ENCODE measurements around the gene RAB9A. TPM values are rescaled to one million over a fixed set of nuclear protein-coding genes. Genes with fewer than 3 reads are reported as not detected.
"Not testable (repeated sequence)": the region's sequence is repeated elsewhere in the genome, so short reads cannot be mapped to it uniquely, and the experiment has no call there.

The RAB9A gene
- total RNA-seq, 1 donor from 2014 or later, result 26.4 TPM

GRCh38 chrX:13716905-13717304, 28.0 kb downstream of the RAB9A start:
- no peak for DNase-seq (ENCODE audit: extremely low spot score, unreplicated experiment)
- H3K9me3 Mint-ChIP-seq, result no peaks in the 10 kb centered on the region
- no peaks in the 10 kb centered on the region for H3K4me1 Mint-ChIP-seq (ENCODE audit: unreplicated experiment)
- H3K36me3 Mint-ChIP-seq, result peaks cover 13% of the 10 kb centered on the region
- H3K4me3 Mint-ChIP-seq, result no peak overlapping the region
- peak overlapping the region; percentile 72 for H3K27ac Mint-ChIP-seq
- no peaks in the 10 kb centered on the region for H3K27me3 Mint-ChIP-seq
- no peak for TF ChIP-seq CTCF (conservative IDR thresholded peaks at IDR 0.05)

- Mint-ChIP-seq H3K9me3 (no peaks in the 10 kb centered on the region), H3K27me3 (no peaks in the 10 kb centered on the region), H3K4me1 (ENCODE audit: unreplicated experiment) (no peaks in the 10 kb centered on the region), H3K4me3 (no peak overlapping the region), H3K27ac (peak overlapping the region; percentile 68), H3K36me3 (peaks cover 14% of the 10 kb centered on the region)
- no peak for TF ChIP-seq CTCF (conservative IDR thresholded peaks at IDR 0.05)
- DNase-seq (ENCODE audit: extremely low spot score, unreplicated experiment), result no peak
Observed at GRCh38 chrX:13717700-13718472, 29.0 kb downstream of the RAB9A start.

GRCh38 chrX:13719192-13719856, 30.4 kb downstream of the RAB9A start:
- H3K36me3 Mint-ChIP-seq, result peaks cover 21% of the 10 kb centered on the region
- no peak overlapping the region for H3K4me3 Mint-ChIP-seq
- peaks cover 9% of the 10 kb centered on the region for H3K9me3 Mint-ChIP-seq
- DNase-seq (ENCODE audit: extremely low spot score, unreplicated experiment), result no peak
- no peak for TF ChIP-seq CTCF (conservative IDR thresholded peaks at IDR 0.05)
- H3K27ac Mint-ChIP-seq, result no peak overlapping the region
- no peaks in the 10 kb centered on the region for H3K27me3 Mint-ChIP-seq
- no peaks in the 10 kb centered on the region for H3K4me1 Mint-ChIP-seq (ENCODE audit: unreplicated experiment)

- no peak overlapping the region for H3K4me3 Mint-ChIP-seq
- H3K9me3 Mint-ChIP-seq, result peaks cover 13% of the 10 kb centered on the region
- H3K27me3 Mint-ChIP-seq, result no peaks in the 10 kb centered on the region
- DNase-seq (ENCODE audit: extremely low spot score, unreplicated experiment), result no peak
- H3K27ac Mint-ChIP-seq, result peak overlapping the region; percentile 78
- no peaks in the 10 kb centered on the region for H3K4me1 Mint-ChIP-seq (ENCODE audit: unreplicated experiment)
- peaks cover 23% of the 10 kb centered on the region for H3K36me3 Mint-ChIP-seq
- TF ChIP-seq CTCF (conservative IDR thresholded peaks at IDR 0.05), result no peak
Observed at GRCh38 chrX:13721371-13721770, 32.4 kb downstream of the RAB9A start.

GRCh38 chrX:13721819-13722519, 33.0 kb downstream of the RAB9A start:
- Mint-ChIP-seq H3K4me3 (no peak overlapping the region), H3K27ac (peak overlapping the region; percentile 78), H3K27me3 (no peaks in the 10 kb centered on the region), H3K9me3 (peaks cover 13% of the 10 kb centered on the region), H3K36me3 (peaks cover 23% of the 10 kb centered on the region), H3K4me1 (ENCODE audit: unreplicated experiment) (no peaks in the 10 kb centered on the region)
- DNase-seq (ENCODE audit: extremely low spot score, unreplicated experiment), result no peak
- TF ChIP-seq CTCF (conservative IDR thresholded peaks at IDR 0.05), result no peak

GRCh38 chrX:13724878-13725277, 36.0 kb downstream of the RAB9A start:
- peaks cover 13% of the 10 kb centered on the region for H3K9me3 Mint-ChIP-seq
- H3K27me3 Mint-ChIP-seq; DNase-seq (ENCODE audit: extremely low spot score, unreplicated experiment); H3K27ac Mint-ChIP-seq; H3K4me3 Mint-ChIP-seq; H3K4me1 Mint-ChIP-seq (ENCODE audit: unreplicated experiment): not testable (repeated sequence)
- peaks cover 39% of the 10 kb centered on the region for H3K36me3 Mint-ChIP-seq

- Mint-ChIP-seq H3K9me3 (peaks cover 13% of the 10 kb centered on the region), H3K36me3 (peaks cover 36% of the 10 kb centered on the region)
- H3K4me1 Mint-ChIP-seq (ENCODE audit: unreplicated experiment), result not testable (repeated sequence)
Observed at GRCh38 chrX:13726583-13726982, 37.7 kb downstream of the RAB9A start.

GRCh38 chrX:13730523-13730922, 41.6 kb downstream of the RAB9A start:
- not testable (repeated sequence) for H3K9me3 Mint-ChIP-seq; H3K4me1 Mint-ChIP-seq (ENCODE audit: unreplicated experiment)
- H3K36me3 Mint-ChIP-seq, result peaks cover 32% of the 10 kb centered on the region

More at GRCh38 chrX:13726583-13726982, 37.7 kb downstream of the RAB9A start:
- not testable (repeated sequence) for H3K4me3 Mint-ChIP-seq; H3K27ac Mint-ChIP-seq; H3K27me3 Mint-ChIP-seq; DNase-seq (ENCODE audit: extremely low spot score, unreplicated experiment)

More at GRCh38 chrX:13730523-13730922, 41.6 kb downstream of the RAB9A start:
- H3K27ac Mint-ChIP-seq; H3K4me3 Mint-ChIP-seq; DNase-seq (ENCODE audit: extremely low spot score, unreplicated experiment); H3K27me3 Mint-ChIP-seq: not testable (repeated sequence)
